Measurements from ENCODE around the gene FANCE.
"Not testable (repeated sequence)": the region's sequence is repeated elsewhere in the genome, so short reads cannot be mapped to it uniquely, and the experiment has no call there.

The FANCE gene

DNA sequence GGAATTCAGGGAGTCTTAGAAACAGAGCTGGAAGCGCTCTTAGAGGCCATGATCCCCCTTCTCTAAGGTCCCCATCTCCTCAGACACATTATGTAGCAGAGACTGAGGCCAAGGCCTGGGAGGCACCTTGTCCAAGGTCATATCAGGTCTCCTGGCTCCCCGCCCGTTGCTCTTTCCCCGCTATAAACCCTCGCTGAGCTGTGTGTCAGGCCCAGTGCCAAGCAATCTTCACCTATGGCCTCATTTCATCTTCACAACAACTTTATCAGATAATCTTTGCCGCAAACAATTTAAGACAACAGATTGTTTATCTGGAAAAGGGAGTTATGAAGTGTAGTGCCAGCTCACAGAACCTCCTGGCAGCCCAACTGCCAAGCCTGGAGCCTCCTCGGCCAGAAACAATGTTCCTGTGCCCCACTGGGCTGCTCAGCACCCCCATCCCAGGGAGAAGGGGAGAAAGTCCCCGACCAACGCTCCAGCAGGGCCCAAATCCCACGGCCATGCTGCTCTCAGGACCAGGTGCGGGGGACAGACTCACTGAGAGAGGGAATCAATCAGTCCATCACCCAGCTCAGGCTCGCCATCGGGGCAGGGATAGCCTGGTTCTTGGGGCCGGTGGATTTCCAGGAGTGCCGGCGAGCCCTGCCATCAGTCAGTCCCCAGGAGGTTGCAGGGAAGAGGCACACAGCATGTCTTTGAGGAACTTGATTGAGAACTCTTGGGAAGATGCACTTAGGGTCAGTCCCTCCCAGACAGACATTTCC, 16.9 kb upstream of the FANCE start:
- no peak for DNase-seq

GRCh38 chr6:35436071-35436857, 15.9 kb upstream of the FANCE start:
- no peak for DNase-seq

- not testable (repeated sequence) for DNase-seq
These were observed 13.6 kb upstream of the FANCE start for GRCh38 chr6:35438378-35439065.

- no peak for DNase-seq
These were observed 12.8 kb upstream of the FANCE start for GRCh38 chr6:35439308-35439707.

DNA sequence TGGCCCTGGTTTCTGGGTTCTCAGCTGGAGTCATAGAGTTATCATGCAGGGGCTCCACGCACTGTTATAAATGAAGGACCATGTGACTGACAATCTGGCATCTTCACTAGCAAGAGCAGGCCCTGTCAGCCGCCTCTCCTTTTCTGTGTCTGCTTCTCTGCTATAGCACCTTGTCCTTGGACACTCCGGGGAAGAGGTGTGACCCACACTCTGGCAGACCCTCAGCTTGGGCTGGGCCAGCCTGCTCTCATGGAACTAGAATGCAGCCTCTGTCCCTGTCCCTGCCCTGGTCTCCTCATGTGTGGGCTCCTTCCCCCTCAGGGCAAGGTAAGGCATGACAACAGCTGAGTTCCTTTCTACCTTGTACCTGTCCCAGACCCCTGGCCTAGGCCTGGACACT, 10.9 kb upstream of the FANCE start:
- DNase-seq, result no peak

GRCh38 chr6:35441642-35442041, 10.5 kb upstream of the FANCE start:
- no peak for DNase-seq

GRCh38 chr6:35442693-35443092, 9.4 kb upstream of the FANCE start:
- DNase-seq, result no peak

DNA sequence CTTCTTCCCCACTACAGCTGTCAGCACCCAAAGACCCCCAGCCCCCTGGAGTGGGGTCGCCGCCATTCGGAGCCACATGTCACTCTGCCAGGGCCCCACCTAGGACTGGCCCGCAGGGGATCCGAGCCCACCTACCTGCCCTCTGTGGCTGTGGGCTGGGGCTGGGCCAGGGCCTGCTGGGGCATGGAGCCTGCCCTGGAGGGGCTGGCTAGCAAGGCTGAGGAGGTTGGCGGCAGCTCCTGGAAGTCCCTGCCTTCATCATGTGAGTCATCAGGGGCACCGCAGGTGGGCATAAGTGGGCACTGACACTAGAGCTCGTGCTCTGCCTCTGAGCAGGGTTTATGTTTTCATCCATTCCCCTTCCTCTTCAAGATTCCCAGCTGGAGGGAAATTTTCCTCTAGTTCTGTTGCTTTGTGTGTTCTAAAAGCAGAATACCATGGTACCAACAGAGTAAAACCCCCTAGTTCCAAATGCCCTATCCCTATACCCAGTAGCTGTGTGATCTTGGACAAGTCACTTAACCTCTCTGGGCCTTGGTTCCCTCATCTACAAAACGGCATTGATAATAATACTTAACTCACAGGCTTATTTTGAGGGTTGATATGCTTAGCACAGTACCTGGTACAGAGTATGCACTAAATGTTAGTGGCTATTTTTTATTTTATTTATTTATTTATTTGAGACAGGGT, 8.7 kb upstream of the FANCE start:
- no peak for DNase-seq

GRCh38 chr6:35445691-35446090, 6.4 kb upstream of the FANCE start:
- DNase-seq, result no peak

DNA sequence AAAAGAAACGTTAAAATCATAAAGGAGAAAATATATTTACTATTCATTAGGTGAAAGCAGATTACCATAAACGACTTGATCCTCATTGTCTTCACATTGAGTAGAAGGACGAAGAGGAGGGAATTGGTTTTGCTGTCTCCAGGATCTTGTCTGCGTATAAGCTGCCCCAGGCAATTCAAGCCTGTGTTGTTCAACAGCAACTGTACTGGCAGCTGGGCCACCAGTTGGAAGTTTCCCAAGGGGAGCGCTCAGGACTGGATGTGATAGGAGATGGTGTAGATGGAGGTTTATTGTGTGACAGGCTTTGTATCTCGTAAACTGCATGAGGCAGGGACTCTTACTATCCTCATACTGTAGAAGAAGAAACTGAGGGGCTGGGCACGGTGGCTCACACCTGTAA, 3.9 kb upstream of the FANCE start:
- DNase-seq, result no peak

GRCh38 chr6:35449287-35449881, 2.8 kb upstream of the FANCE start:
- peak in 1 of 2 experiments; percentile 86 for DNase-seq

DNA sequence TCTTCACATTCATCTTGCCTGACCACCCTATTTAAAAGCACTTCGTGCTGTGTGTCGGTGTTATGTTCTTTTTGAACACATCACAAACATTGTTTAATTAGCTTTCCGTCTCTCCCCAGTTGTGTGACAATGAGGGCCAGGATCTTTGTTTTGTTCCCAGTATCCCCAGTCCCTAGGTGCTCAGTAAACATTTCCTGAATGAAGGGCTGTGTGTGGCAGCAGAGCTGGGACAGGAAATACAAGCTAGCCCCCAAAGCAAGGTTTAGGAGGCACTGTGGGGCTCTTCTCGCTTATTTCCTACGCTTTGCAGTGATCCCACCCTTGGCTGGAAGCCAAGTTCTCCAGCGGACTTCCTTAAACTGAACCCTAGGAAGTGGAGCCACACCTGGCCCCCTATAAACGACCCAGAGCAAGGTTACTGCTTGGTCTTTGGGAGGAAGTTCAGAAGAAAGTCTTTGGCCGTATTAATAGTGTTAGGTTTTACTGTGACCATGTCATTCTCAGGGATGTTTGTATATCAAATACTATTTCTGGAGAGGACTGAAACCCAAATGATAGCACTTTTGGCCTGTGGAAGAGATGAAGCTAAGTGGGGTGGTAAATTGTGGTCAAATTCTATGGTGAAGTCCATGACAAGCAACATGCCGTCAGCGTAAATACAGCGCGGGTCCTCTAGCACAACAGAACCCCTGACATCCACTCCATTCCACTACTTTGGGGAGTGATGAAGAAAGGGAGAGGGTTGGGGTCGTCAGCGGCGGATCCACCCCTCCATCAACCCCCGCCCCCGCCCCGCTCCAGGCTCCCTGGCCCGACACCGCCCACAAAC, 570 bp upstream of the FANCE start:
- no peak for DNase-seq

DNA sequence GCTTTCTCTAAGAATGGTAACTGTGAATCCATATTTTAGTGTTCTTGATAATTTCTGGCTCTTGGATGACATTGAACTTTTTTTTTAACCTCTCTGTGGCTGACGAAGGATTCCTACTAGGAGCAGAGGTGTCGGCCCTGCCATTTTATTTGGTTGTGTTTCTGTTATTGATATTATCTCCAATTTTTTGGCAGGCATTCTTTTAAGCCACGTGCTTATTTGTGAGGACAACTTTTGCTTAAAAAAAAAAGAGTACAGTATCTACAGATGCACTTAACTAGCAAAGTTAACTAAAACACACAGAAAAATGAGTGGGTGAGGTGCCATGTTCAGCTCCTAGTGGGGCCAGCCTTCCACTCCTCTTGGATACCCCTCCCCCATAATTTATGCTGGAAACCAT, 1.1 kb downstream of the FANCE start:
- DNase-seq, result no peak

- no peak for DNase-seq
These were observed 2.4 kb downstream of the FANCE start for GRCh38 chr6:35454391-35455110.

- DNase-seq, result no peak
These were observed 5.8 kb downstream of the FANCE start for GRCh38 chr6:35457907-35458306.

- DNase-seq, result no peak
These were observed 9.1 kb downstream of the FANCE start for GRCh38 chr6:35461270-35461669.

DNA sequence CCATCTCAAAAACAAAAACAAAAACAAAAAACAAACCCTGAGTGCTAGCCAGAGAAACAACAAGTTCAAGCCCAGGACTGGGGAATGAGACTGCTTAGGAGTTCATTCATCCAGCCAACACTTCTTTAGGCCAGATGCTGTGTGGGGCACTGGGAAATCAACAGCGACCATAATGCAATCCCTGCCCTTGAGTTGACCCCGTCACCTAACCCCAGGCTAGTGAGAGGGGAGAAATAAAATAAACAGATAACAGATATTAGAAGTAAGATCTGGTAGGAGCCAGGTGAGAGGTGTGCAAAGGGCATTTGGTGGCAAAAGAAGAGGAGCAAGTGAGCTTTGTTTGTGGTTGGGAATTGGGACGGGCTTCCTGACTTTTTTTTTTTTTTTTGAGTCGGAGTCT, 11.2 kb downstream of the FANCE start:
- DNase-seq, result no peak

DNA sequence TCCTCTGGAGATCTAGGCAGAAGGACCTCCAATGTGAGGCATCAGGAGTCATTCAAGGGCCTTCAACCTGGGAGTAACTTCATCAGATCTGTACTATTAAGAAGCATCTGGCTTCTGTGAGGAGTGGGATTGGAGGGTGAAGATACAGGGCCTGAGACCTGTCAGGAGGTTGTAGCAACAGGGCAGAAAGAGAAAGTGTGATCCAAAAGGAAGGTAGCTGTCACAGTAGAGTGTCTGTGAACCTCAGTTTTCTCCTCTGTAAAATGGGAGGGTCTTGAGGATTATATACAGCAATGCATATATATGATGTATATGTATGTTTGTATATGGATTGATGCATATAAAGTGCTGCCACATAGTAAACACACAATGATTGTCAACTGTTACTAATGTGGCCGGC, 13.5 kb downstream of the FANCE start:
- DNase-seq, result no peak

- peak; percentile 84 to 94 for DNase-seq
These were observed 16.2 kb downstream of the FANCE start, which contains the start of gene RPL10A for GRCh38 chr6:35468181-35468979. Gene RPL10A, plus strand, starts transcription at chr6:35468401. Its CDS starts 34 bp downstream, at chr6:35468435.

Measured in SW 1271 (cell line).